ENCODE measurements around the gene ACVR1C.

GRCh38 chr2:157480182-157480961, 148.3 kb downstream of the ACVR1C start:
- TF ChIP-seq CTCF (IDR thresholded peaks at IDR 0.05) (no peak), POLR2A (IDR thresholded peaks at IDR 0.05) (peak in 1 of 4 donors; percentile 19), POLR2AphosphoS5 (IDR thresholded peaks at IDR 0.05) (no peak)
